Endodermal cell (in vitro differentiated cells): ENCODE data around the gene FGF22. TPM values are rescaled to one million over a fixed set of nuclear protein-coding genes. Genes with fewer than 3 reads are reported as not detected.

ENCODE experiments used
- DNase-seq: peaks from one replicate; pipeline ENCODE4 v3.0.0-alpha.2; 2017
- H3K27ac ChIP-seq: 2 replicates; pipeline ENCODE4 v1.5.1; 2013; ENCODE audit warnings: mild to moderate bottlenecking, low read depth, low read length, moderate library complexity
- H3K27me3 ChIP-seq: 2 replicates; pipeline ENCODE4 v1.6.1; 2013; ENCODE audit warnings: mild to moderate bottlenecking, low read length, moderate library complexity; ENCODE audit not compliant: insufficient read depth, control insufficient read depth, poor library complexity, severe bottlenecking
- H3K36me3 ChIP-seq: 2 replicates; pipeline ENCODE4 v1.7.0; 2013; ENCODE audit warnings: mild to moderate bottlenecking, low read length, moderate library complexity; ENCODE audit not compliant: control insufficient read depth, insufficient read depth
- H3K4me1 ChIP-seq: one replicate; pipeline ENCODE4 v1.7.0; 2013; ENCODE audit warnings: low read length; ENCODE audit not compliant: control insufficient read depth, insufficient read depth
- H3K4me3 ChIP-seq: 2 replicates; pipeline ENCODE4 v1.5.1; 2013; ENCODE audit warnings: mild to moderate bottlenecking, low read length, moderate library complexity
- H3K9ac ChIP-seq: 2 replicates; pipeline ENCODE4 v1.6.1; 2013; ENCODE audit warnings: mild to moderate bottlenecking, low read length, moderate library complexity; ENCODE audit not compliant: poor library complexity, severe bottlenecking; ENCODE audit errors: extremely low read depth
- H3K9me3 ChIP-seq: 2 replicates; pipeline ENCODE4 v1.6.1; 2013; ENCODE audit warnings: mild to moderate bottlenecking, low read length, moderate library complexity; ENCODE audit not compliant: control insufficient read depth
- H3K27ac Mint-ChIP-seq: 2 replicates; pipeline ENCODE4 v1.8.0; 2020; ENCODE audit warnings: mixed read lengths
- H3K27me3 Mint-ChIP-seq: 2 replicates; pipeline ENCODE4 v1.8.0; 2021; ENCODE audit warnings: mild to moderate bottlenecking, mixed read lengths; ENCODE audit not compliant: insufficient read depth
- H3K36me3 Mint-ChIP-seq: 2 replicates; pipeline ENCODE4 v1.8.0; 2020; ENCODE audit warnings: low read depth, mixed read lengths
- H3K4me1 Mint-ChIP-seq: 2 replicates; pipeline ENCODE4 v1.8.0; 2020; ENCODE audit warnings: mixed read lengths
- H3K4me3 Mint-ChIP-seq: 2 replicates; pipeline ENCODE4 v1.8.0; 2020; ENCODE audit warnings: mild to moderate bottlenecking, moderate library complexity, mixed read lengths
- H3K9me3 Mint-ChIP-seq: 2 replicates; pipeline ENCODE4 v1.8.0; 2020; ENCODE audit warnings: mild to moderate bottlenecking, mixed read lengths
- CTCF ChIP-seq: fragments of 200-600 bp; sonication (generic); conservative IDR thresholded peaks from 2 replicates; pipeline ENCODE4 v1.5.0; 2021; ENCODE audit warnings: antibody characterized with exemption, mild to moderate bottlenecking
- WGBS, 2 experiments: methylation state at CpG; one replicate each; pipeline versions ENCODE4 v1.1.5 to v1.1.7; 2013; ENCODE audit warnings: missing lambda C conversion rate in 2 of 2, mixed read lengths in 1 of 2; ENCODE audit not compliant: insufficient coverage in 1 of 2, insufficient read length in 1 of 2; 5-methylcytosine and 5-hydroxymethylcytosine counted together
- total RNA-seq, 2 donors: library from RNA; stranded (reverse); fragmentation: NEBNext Ultra II Directional in 1 of 2; extraction: Animal tissue kit (Norgen Biotek cat#: 25700) in 1 of 2; gene quantifications; 2 replicates in 1 of 2; 3 replicates in 1 of 2; pipeline ENCODE4 v1.2.1, GENCODE V29; 2021

The FGF22 gene
- total RNA-seq, 2 donors from 2014 or later: 0.81 to 0.82 TPM

GRCh38 chr19:616747-617526 is 22.7 kb upstream of the FGF22 start:
- Mint-ChIP-seq H3K4me3 (no peak overlapping the region), H3K36me3 (peaks cover 43% of the 10 kb centered on the region), H3K4me1 (no peaks in the 10 kb centered on the region), H3K27ac (no peak overlapping the region), H3K9me3 (no peaks in the 10 kb centered on the region), H3K27me3 (no peaks in the 10 kb centered on the region)
- Histone ChIP-seq H3K27me3 (no peaks in the 10 kb centered on the region), H3K9ac (no peak overlapping the region), H3K27ac (no peak overlapping the region), H3K36me3 (peaks cover 3% of the 10 kb centered on the region), H3K4me1 (no peaks in the 10 kb centered on the region), H3K9me3 (no peaks in the 10 kb centered on the region), H3K4me3 (no peak overlapping the region)
- TF ChIP-seq CTCF: no peak
- WGBS, 2 experiments: 96 to 99% methylated on average over 31 to 51 of the region's 58 CpGs
- DNase-seq: no peak

GRCh38 chr19:617551-618246 is 22.0 kb upstream of the FGF22 start:
- no peaks in the 10 kb centered on the region for H3K9me3 ChIP-seq
- no peaks in the 10 kb centered on the region for H3K4me1 ChIP-seq
- H3K9ac ChIP-seq: no peak overlapping the region
- H3K4me3 Mint-ChIP-seq: no peak overlapping the region
- peaks cover 40% of the 10 kb centered on the region for H3K36me3 Mint-ChIP-seq
- H3K27ac Mint-ChIP-seq: no peak overlapping the region
- no peak overlapping the region for H3K27ac ChIP-seq
- H3K9me3 Mint-ChIP-seq: no peaks in the 10 kb centered on the region
- no peak for DNase-seq
- H3K4me1 Mint-ChIP-seq: no peaks in the 10 kb centered on the region
- 94 to 96% methylated on average over 22 to 26 of the region's 29 CpGs for WGBS, 2 experiments
- no peaks in the 10 kb centered on the region for H3K27me3 Mint-ChIP-seq
- H3K4me3 ChIP-seq: no peak overlapping the region
- peaks cover 3% of the 10 kb centered on the region for H3K36me3 ChIP-seq
- H3K27me3 ChIP-seq: no peaks in the 10 kb centered on the region
- no peak for TF ChIP-seq CTCF

GRCh38 chr19:618247-618619 is 21.4 kb upstream of the FGF22 start:
- no peak for TF ChIP-seq CTCF
- Mint-ChIP-seq H3K27me3 (no peaks in the 10 kb centered on the region), H3K9me3 (no peaks in the 10 kb centered on the region), H3K36me3 (peaks cover 34% of the 10 kb centered on the region), H3K4me3 (no peak overlapping the region), H3K4me1 (no peaks in the 10 kb centered on the region), H3K27ac (no peak overlapping the region)
- Histone ChIP-seq H3K4me1 (no peaks in the 10 kb centered on the region), H3K9me3 (no peaks in the 10 kb centered on the region), H3K27ac (no peak overlapping the region), H3K4me3 (no peak overlapping the region), H3K9ac (no peak overlapping the region), H3K36me3 (peaks cover 3% of the 10 kb centered on the region), H3K27me3 (no peaks in the 10 kb centered on the region)
- WGBS, 2 experiments: 93 to 94% methylated on average over 18 to 19 of the region's 19 CpGs
- DNase-seq: no peak
